VCaP (cell line): ENCODE measurements around the gene MPV17L2.

Experiments
- H3K27ac ChIP-seq: fragments of 450-650 bp; 2 replicates; pipeline ENCODE4 v1.5.1; 2017
- CTCF ChIP-seq: fragments of 450-650 bp; conservative IDR thresholded peaks from 2 replicates; pipeline ENCODE4 v1.5.1; 2017; ENCODE audit warnings: mild to moderate bottlenecking, moderate library complexity

MPV17L2 gene

GRCh38 chr19:18161636-18162002 is 31.4 kb upstream of the MPV17L2 start:
- peak; percentile 7 for TF ChIP-seq CTCF
- H3K27ac ChIP-seq: peak overlapping the region; percentile 78; the same call in 1 of the 2 replicates

- H3K27ac ChIP-seq: no peak overlapping the region
- no peak for TF ChIP-seq CTCF
Observed at GRCh38 chr19:18164072-18164471, 28.9 kb upstream of the MPV17L2 start.

- no peak for TF ChIP-seq CTCF
Observed at GRCh38 chr19:18165794-18166544, 27.0 kb upstream of the MPV17L2 start.

GRCh38 chr19:18167011-18167410 is 26.0 kb upstream of the MPV17L2 start:
- TF ChIP-seq CTCF: no peak
- no peak overlapping the region for H3K27ac ChIP-seq

More at GRCh38 chr19:18165794-18166544, 27.0 kb upstream of the MPV17L2 start:
- H3K27ac ChIP-seq: no peak overlapping the region

- no peak overlapping the region for H3K27ac ChIP-seq
Observed at GRCh38 chr19:18167975-18168645, 24.9 kb upstream of the MPV17L2 start.

GRCh38 chr19:18168673-18169381 is 24.2 kb upstream of the MPV17L2 start:
- TF ChIP-seq CTCF: no peak
- no peak overlapping the region for H3K27ac ChIP-seq

More at GRCh38 chr19:18167975-18168645, 24.9 kb upstream of the MPV17L2 start:
- TF ChIP-seq CTCF: peak; percentile 85

GRCh38 chr19:18170714-18171255 is 22.2 kb upstream of the MPV17L2 start:
- no peak overlapping the region for H3K27ac ChIP-seq
- TF ChIP-seq CTCF: no peak
